Fibroblast of pulmonary artery (primary cell): ENCODE results near the gene HAUS6.
A peak's percentile ranks its signal among the peaks of the same experiment; 100 is the strongest.
"Not testable (repeated sequence)": the region's sequence is repeated elsewhere in the genome, so short reads cannot be mapped to it uniquely, and the experiment has no call there.

ENCODE experiments used
- DNase-seq: peaks from one replicate; pipeline ENCODE4 v3.0.0-alpha.2; 2010; ENCODE audit warnings: low read depth
- H3K4me3 ChIP-seq: replicated peaks from 2 replicates; pipeline ENCODE4 v1.5.1; 2011; ENCODE audit warnings: low read depth, mild to moderate bottlenecking, control low read depth, low read length, moderate library complexity
- TF ChIP-seq, protein P1 (sequence below): IDR thresholded peaks from 2 replicates; pipeline ENCODE4 v1.5.1; 2011; ENCODE audit warnings: mild to moderate bottlenecking, control low read depth, low read length, inconsistent platforms; ENCODE audit errors: missing control alignments

Gene HAUS6

GRCh38 chr9:19102631-19103345 is at the start of gene HAUS6:
TSS of gene HAUS6 (minus strand) at chr9:19102904. CDS start at chr9:19102651, 253 bp downstream.
- H3K4me3 ChIP-seq: peak within 1 kb of the TSS; percentile 64
- TF ChIP-seq, protein P1, sequence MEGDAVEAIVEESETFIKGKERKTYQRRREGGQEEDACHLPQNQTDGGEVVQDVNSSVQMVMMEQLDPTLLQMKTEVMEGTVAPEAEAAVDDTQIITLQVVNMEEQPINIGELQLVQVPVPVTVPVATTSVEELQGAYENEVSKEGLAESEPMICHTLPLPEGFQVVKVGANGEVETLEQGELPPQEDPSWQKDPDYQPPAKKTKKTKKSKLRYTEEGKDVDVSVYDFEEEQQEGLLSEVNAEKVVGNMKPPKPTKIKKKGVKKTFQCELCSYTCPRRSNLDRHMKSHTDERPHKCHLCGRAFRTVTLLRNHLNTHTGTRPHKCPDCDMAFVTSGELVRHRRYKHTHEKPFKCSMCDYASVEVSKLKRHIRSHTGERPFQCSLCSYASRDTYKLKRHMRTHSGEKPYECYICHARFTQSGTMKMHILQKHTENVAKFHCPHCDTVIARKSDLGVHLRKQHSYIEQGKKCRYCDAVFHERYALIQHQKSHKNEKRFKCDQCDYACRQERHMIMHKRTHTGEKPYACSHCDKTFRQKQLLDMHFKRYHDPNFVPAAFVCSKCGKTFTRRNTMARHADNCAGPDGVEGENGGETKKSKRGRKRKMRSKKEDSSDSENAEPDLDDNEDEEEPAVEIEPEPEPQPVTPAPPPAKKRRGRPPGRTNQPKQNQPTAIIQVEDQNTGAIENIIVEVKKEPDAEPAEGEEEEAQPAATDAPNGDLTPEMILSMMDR: peak; percentile 41
- DNase-seq: peak; percentile 98

- not testable (repeated sequence) for DNase-seq, H3K4me3 ChIP-seq
Measured at GRCh38 chr9:19152160-19152498, 49.4 kb upstream of the HAUS6 start.

DNA sequence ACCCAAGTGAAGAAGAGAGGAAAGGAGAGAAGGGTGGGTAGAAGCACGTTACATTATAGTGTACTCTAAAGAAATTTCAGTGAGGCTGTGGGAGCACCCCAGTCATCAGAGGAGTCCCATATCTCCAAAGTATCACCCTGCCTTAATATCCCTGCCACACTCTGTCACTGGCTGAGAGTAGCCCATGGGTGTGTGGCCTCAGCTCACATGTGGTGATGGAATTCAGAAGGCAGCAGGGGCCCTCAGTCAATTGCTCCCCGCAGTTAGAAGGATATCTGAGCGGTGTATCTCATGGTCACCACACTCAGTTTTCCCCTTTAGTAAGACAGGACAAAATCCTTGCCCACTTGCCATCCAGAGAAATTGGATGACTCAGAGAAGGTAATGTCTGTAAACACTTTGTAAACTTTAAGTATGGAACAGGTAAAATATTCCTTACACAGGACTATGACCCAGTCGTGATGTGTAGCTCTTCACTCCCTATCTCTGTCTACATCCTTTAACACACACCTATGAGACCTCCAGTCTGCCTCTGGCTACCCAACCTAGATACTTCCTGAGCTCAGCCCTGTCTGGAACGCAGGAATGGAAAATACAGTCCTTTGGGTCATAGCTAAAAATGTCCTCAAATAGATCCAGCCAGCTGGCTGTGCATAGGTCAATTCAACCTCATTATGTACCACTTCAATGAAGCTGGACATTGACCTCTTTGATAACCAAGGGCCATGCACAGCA is 48.9 kb upstream of the HAUS6 start:
- TF ChIP-seq, protein P1: no peak
- DNase-seq: no peak
- no peak overlapping the region for H3K4me3 ChIP-seq

DNA sequence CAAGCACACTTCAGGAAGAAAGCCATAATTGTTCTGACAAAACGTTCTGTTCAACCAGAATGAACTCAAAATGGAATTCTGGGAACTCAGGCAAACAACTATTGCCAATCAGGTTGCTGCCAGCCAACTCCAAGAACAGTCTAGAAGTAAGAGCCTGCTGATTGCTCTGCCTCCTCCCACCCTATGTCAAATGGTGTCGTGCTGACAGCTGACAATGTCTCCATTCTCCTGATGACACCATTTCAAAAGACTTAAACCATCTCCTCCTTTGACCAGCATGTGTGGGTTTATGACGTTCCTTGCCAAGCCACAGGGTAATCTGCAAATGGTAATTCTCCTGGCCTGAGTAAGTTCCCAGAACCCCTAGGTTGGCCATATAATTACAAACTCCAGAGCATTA is 46.5 kb upstream of the HAUS6 start:
- no peak overlapping the region for H3K4me3 ChIP-seq
- TF ChIP-seq, protein P1: no peak
- no peak for DNase-seq

DNA sequence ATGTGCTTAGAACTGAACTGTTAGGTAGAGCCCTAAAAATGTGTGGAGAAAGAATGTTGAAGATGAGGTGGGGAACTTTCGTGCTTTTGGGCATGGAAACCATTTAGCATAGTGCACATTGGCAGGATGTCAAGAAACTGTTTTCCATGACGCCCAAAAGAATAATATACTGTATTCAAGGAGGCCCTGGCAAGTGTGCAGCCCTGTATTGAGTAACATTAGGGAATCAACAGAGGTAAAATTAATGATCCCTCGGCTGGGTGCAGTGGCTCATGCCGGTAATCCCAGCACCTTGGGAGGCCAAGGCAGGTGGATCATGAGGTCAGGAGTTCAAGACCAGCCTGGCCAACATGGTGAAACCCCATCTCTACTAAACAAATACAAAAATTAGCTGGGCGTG is 45.5 kb upstream of the HAUS6 start:
- TF ChIP-seq, protein P1: no peak
- H3K4me3 ChIP-seq: no peak overlapping the region
- peak; percentile 67 for DNase-seq

- no peak for DNase-seq
- TF ChIP-seq, protein P1: no peak
- H3K4me3 ChIP-seq: no peak overlapping the region
Measured at GRCh38 chr9:19146441-19147024, 43.8 kb upstream of the HAUS6 start.

- no peak overlapping the region for H3K4me3 ChIP-seq
- DNase-seq: no peak
- TF ChIP-seq, protein P1: no peak
Measured at GRCh38 chr9:19145881-19146280, 43.2 kb upstream of the HAUS6 start.
